Astrocyte (in vitro differentiated cells and primary cell): ENCODE results near the gene USP19.

Experiments used
- EZH2 ChIP-seq: IDR thresholded peaks from 2 replicates; pipeline ENCODE4 v1.6.1; 2012; ENCODE audit warnings: mild to moderate bottlenecking, low read length, inconsistent platforms; ENCODE audit not compliant: insufficient read depth
- TF ChIP-seq, protein P1 (sequence below): IDR thresholded peaks from 2 replicates; pipeline ENCODE4 v1.5.1; 2011; ENCODE audit warnings: low read depth, mild to moderate bottlenecking, inconsistent platforms, low read length, moderate library complexity; ENCODE audit not compliant: insufficient read depth

DNA sequence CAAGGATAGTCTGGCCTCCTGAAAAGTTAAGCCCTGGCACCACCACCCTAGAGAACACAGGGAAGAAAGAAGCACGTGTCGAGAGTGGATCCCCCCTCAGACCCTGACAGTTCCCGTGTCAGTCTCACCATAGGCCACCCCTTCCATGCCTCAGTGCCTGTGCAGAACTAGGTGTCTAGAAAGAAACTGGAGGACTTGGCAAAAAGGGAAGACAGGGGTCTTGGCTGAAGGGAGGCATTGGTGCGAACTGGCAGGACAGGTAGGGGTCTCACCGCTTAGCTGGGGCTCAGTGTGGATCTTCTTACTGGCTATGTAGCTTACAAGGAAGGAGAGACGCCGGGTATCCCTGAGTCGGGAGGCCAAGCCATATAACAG lies 16.6 kb downstream of the USP19 start:
- TF ChIP-seq, protein P1, sequence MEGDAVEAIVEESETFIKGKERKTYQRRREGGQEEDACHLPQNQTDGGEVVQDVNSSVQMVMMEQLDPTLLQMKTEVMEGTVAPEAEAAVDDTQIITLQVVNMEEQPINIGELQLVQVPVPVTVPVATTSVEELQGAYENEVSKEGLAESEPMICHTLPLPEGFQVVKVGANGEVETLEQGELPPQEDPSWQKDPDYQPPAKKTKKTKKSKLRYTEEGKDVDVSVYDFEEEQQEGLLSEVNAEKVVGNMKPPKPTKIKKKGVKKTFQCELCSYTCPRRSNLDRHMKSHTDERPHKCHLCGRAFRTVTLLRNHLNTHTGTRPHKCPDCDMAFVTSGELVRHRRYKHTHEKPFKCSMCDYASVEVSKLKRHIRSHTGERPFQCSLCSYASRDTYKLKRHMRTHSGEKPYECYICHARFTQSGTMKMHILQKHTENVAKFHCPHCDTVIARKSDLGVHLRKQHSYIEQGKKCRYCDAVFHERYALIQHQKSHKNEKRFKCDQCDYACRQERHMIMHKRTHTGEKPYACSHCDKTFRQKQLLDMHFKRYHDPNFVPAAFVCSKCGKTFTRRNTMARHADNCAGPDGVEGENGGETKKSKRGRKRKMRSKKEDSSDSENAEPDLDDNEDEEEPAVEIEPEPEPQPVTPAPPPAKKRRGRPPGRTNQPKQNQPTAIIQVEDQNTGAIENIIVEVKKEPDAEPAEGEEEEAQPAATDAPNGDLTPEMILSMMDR = no peak
- TF ChIP-seq EZH2 = no peak
